Keratinocyte (primary cell): ENCODE measurements around the gene MDM2. TPM values are rescaled to one million over a fixed set of nuclear protein-coding genes. Genes with fewer than 3 reads are reported as not detected.

Source experiments
- DNase-seq: peaks from one replicate; pipeline ENCODE4 v3.0.0-alpha.2; 2011; ENCODE audit warnings: low read depth, missing footprints, low spot score
- FAIRE-seq: peaks from 2 replicates; lab custom pipeline; 2011; peaks lifted over from hg19 to GRCh38; lab: Jason Lieb, UNC
- H2AFZ ChIP-seq: 2 replicates; pipeline ENCODE4 v1.6.0; 2012; ENCODE audit warnings: low read length, control low read depth, inconsistent platforms; ENCODE audit not compliant: control insufficient read depth
- H3K27ac ChIP-seq: 2 replicates; pipeline ENCODE4 v1.5.1; 2011; ENCODE audit warnings: low read length; ENCODE audit not compliant: control insufficient read depth, insufficient read depth
- H3K27me3 ChIP-seq: 3 replicates; pipeline ENCODE4 v1.6.0; 2011; ENCODE audit warnings: low read length; ENCODE audit not compliant: control insufficient read depth, insufficient read depth; ENCODE audit errors: extremely low read depth
- H3K36me3 ChIP-seq, 2 experiments: 2 replicates in 1 of 2; 3 replicates in 1 of 2; pipeline ENCODE4 v1.5.1; 2011; ENCODE audit warnings: low read length in 2 of 2, mild to moderate bottlenecking in 1 of 2; ENCODE audit not compliant: control insufficient read depth in 2 of 2, insufficient read depth in 2 of 2; ENCODE audit errors: extremely low read depth in 1 of 2
- H3K4me1 ChIP-seq: 3 replicates; pipeline ENCODE4 v1.5.1; 2011; ENCODE audit warnings: low read length; ENCODE audit not compliant: control insufficient read depth, insufficient read depth; ENCODE audit errors: extremely low read depth
- H3K4me2 ChIP-seq: 3 replicates; pipeline ENCODE4 v1.6.0; 2011; ENCODE audit warnings: low read depth, low read length; ENCODE audit not compliant: control insufficient read depth, insufficient read depth; ENCODE audit errors: extremely low read depth
- H3K4me3 ChIP-seq, 3 experiments: fragments of 200-600 bp in 1 of 3; sonication (generic) in 1 of 3; 2 replicates in 2 of 3; 3 replicates in 1 of 3; pipeline ENCODE4 v1.5.1; 2011 to 2016; ENCODE audit warnings: low read length in 3 of 3, mild to moderate bottlenecking in 3 of 3, control low read depth in 2 of 3, inconsistent platforms in 1 of 3, low read depth in 1 of 3, mixed read lengths in 1 of 3, mixed run types in 1 of 3, moderate library complexity in 1 of 3; ENCODE audit not compliant: control insufficient read depth in 2 of 3, insufficient read depth in 2 of 3; ENCODE audit errors: extremely low read depth in 1 of 3
- H3K79me2 ChIP-seq: 2 replicates; pipeline ENCODE4 v1.6.0; 2012; ENCODE audit warnings: low read length; ENCODE audit not compliant: control insufficient read depth, insufficient read depth
- H3K9ac ChIP-seq: 3 replicates; pipeline ENCODE4 v1.6.0; 2011; ENCODE audit warnings: low read length; ENCODE audit not compliant: control insufficient read depth, insufficient read depth; ENCODE audit errors: extremely low read depth
- H3K9me1 ChIP-seq: 3 replicates; pipeline ENCODE4 v1.6.0; 2011; ENCODE audit warnings: low read length; ENCODE audit not compliant: control insufficient read depth, insufficient read depth; ENCODE audit errors: extremely low read depth
- H3K9me3 ChIP-seq: 2 replicates; pipeline ENCODE4 v1.5.1; 2012; ENCODE audit warnings: low read depth, low read length; ENCODE audit not compliant: control insufficient read depth
- H4K20me1 ChIP-seq: 3 replicates; pipeline ENCODE4 v1.6.0; 2011; ENCODE audit warnings: low read length; ENCODE audit not compliant: control insufficient read depth, insufficient read depth; ENCODE audit errors: extremely low read depth
- CTCF ChIP-seq, 3 experiments: IDR thresholded peaks in 1 of 3; conservative IDR thresholded peaks in 1 of 3; optimal IDR thresholded peaks in 1 of 3; 2 replicates in 2 of 3; 3 replicates in 1 of 3; pipeline versions ENCODE3 to v1.5.1; 2011; ENCODE audit warnings: low read length in 3 of 3, mild to moderate bottlenecking in 3 of 3, moderate library complexity in 2 of 3, control low read depth in 1 of 3, inconsistent platforms in 1 of 3; ENCODE audit not compliant: insufficient read depth in 2 of 3; ENCODE audit errors: extremely low read depth in 1 of 3
- EZH2 ChIP-seq: IDR thresholded peaks from one replicate; pipeline ENCODE4 v1.6.1; 2012; ENCODE audit warnings: inconsistent platforms, mild to moderate bottlenecking, low read length, moderate library complexity
- dilution Hi-C: fragments of 300-500 bp; cut with MboI; formaldehyde crosslinking; loops from one replicate; pipeline ENCODE4 v1.7.0; 2020; ENCODE audit warnings: low sequenced_read_pairs; ENCODE audit not compliant: extremely low pct_ligation_motif_present
- polyA plus RNA-seq, 5 experiments: library from polyadenylated mRNA; depleted of rRNA in 3 of 5; stranded (reverse) in 3 of 5; stranded (forward) in 1 of 5; unstranded in 1 of 5; fragments of >200 nt; gene quantifications; 1 replicate in 1 of 5; 2 replicates in 3 of 5; 3 replicates in 1 of 5; pipeline versions ENCODE4 v1.2.1 to v1.2.3, GENCODE V29; 2011 to 2012; ENCODE audit warnings: missing spikeins in 2 of 5, low read depth in 1 of 5, low replicate concordance in 1 of 5

MDM2 gene
- polyA plus RNA-seq, 1 donor (not counting 4 experiments of a cell fraction or from before 2014, with no cell fraction given) = 55.0 TPM

DNA sequence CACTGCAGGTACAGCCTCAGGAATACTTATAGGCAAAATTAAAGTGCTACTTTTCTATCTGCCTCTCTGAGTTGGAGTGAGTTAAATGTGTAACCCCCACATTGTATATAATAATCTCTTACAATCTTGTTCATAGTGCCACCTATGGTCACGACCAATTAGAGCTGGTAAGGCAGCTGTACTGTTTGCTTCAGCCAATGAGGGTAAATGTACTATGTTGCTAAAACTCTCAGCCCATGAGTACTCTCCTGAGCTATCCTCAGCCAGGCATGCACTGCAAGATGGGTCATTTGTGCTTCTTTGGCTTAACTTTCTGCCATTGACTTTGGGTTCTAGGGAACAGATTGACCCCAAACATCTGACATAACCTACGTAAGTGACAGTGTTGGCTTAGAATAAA is 15.0 kb upstream of the MDM2 start:
- Histone ChIP-seq H3K27ac (no peak overlapping the region), H3K9me1 (no peaks in the 10 kb centered on the region), H3K9me3 (no peaks in the 10 kb centered on the region), H3K4me2 (no peak overlapping the region), H3K27me3 (no peaks in the 10 kb centered on the region), H2AFZ (no peak overlapping the region), H3K79me2 (no peaks in the 10 kb centered on the region), H3K4me3 (no peak overlapping the region), H4K20me1 (no peaks in the 10 kb centered on the region), H3K9ac (no peak overlapping the region), H3K4me1 (peaks cover 12% of the 10 kb centered on the region), H3K36me3 (no peaks in the 10 kb centered on the region)
- TF ChIP-seq CTCF (optimal IDR thresholded peaks at IDR 0.05 in 1 of 3, IDR thresholded peaks at IDR 0.05 in 1 of 3, conservative IDR thresholded peaks at IDR 0.05 in 1 of 3; ENCODE audit: extremely low read depth in 1 of 3, insufficient read depth in 2 of 3, low read length in 3 of 3) = no peak
- no peak for TF ChIP-seq EZH2
- dilution Hi-C loops = no loop called here
- FAIRE-seq = no peak
- DNase-seq = no peak

- Histone ChIP-seq H3K36me3 (no peaks in the 10 kb centered on the region), H2AFZ (no peak overlapping the region), H3K4me3 (no peak overlapping the region), H3K9me3 (no peaks in the 10 kb centered on the region), H4K20me1 (no peaks in the 10 kb centered on the region), H3K4me1 (peaks cover 9% of the 10 kb centered on the region), H3K79me2 (no peaks in the 10 kb centered on the region), H3K9me1 (no peaks in the 10 kb centered on the region), H3K27me3 (no peaks in the 10 kb centered on the region), H3K27ac (no peak overlapping the region), H3K9ac (no peak overlapping the region), H3K4me2 (no peak overlapping the region)
- TF ChIP-seq CTCF (optimal IDR thresholded peaks at IDR 0.05 in 1 of 3, IDR thresholded peaks at IDR 0.05 in 1 of 3, conservative IDR thresholded peaks at IDR 0.05 in 1 of 3; ENCODE audit: extremely low read depth in 1 of 3, insufficient read depth in 2 of 3, low read length in 3 of 3) (no peak), EZH2 (no peak)
- DNase-seq (no peak), FAIRE-seq (no peak)
- dilution Hi-C loops = no loop called here
These were observed 14.5 kb upstream of the MDM2 start for GRCh38 chr12:68793436-68793835.
